Psoas muscle (tissue), 8 donors: ENCODE measurements around the gene ZNF451. TPM values are rescaled to one million over a fixed set of nuclear protein-coding genes. Genes with fewer than 3 reads are reported as not detected.

Experiments
- ATAC-seq, 4 donors: fragments of 200-7000 bp; cut with Tn5 transposase; one replicate each; pipeline ENCODE4 v1.9.1; 2020; ENCODE audit warnings: moderate library complexity in 3 of 4, mild to moderate bottlenecking in 2 of 4
- DNase-seq, 2 donors: peaks; one replicate each; pipeline ENCODE4 v3.0.0-alpha.2; 2020
- H3K27ac ChIP-seq: fragments of 200-600 bp; one replicate; pipeline ENCODE4 v1.8.0; 2022
- H3K27me3 ChIP-seq, 3 donors: fragments of 200-600 bp in 1 of 3; one replicate each; pipeline versions ENCODE4 v1.6.1 to v1.8.0; 2013 to 2022; ENCODE audit warnings: low read length in 2 of 3, mild to moderate bottlenecking in 2 of 3, moderate library complexity in 1 of 3; ENCODE audit not compliant: insufficient read depth in 3 of 3
- H3K36me3 ChIP-seq, 2 donors: fragments of 200-600 bp in 1 of 2; one replicate each; pipeline versions ENCODE4 v1.6.1 to v1.8.0; 2013 to 2022; ENCODE audit warnings: low read depth in 1 of 2, mild to moderate bottlenecking in 1 of 2, moderate library complexity in 1 of 2; ENCODE audit not compliant: insufficient read depth in 1 of 2
- H3K4me1 ChIP-seq: fragments of 200-600 bp; one replicate; pipeline ENCODE4 v1.8.0; 2022
- H3K4me3 ChIP-seq: fragments of 200-600 bp; one replicate; pipeline ENCODE4 v1.8.0; 2022; ENCODE audit warnings: mild to moderate bottlenecking
- H3K9me3 ChIP-seq: fragments of 200-600 bp; one replicate; pipeline ENCODE4 v1.8.0; 2022
- whole genome bisulfite sequencing, 3 donors: extraction: QIAGEN DNeasy Blood & Tissue Kit; methylation state at CpG; one replicate each; pipeline versions ENCODE4 v1.1.6 to v1.1.7; 2013; 5-methylcytosine and 5-hydroxymethylcytosine counted together
- intact Hi-C, 2 donors: fragments of 100-400 bp; cut with DNase I; formaldehyde crosslinking; loops; one replicate each; pipeline versions ENCODE4 v1.11.0 to v1.14.2; 2022
- polyA plus RNA-seq, 3 donors: library from polyadenylated mRNA; stranded (reverse); fragments of 200-250 nt; gene quantifications; one replicate each; pipeline ENCODE4 v1.2.3, GENCODE V29; 2013
- total RNA-seq, 4 donors: library from RNA; stranded (reverse); fragmentation: NEBNext Ultra II Directional in 2 of 4; extraction: Animal tissue kit (Norgen Biotek cat#: 25700) in 2 of 4; gene quantifications; one replicate each; pipeline versions ENCODE4 v1.2.1 to v1.2.4, GENCODE V29; 2021 to 2023
- TF ChIP-seq, protein P1 (sequence below): fragments of 200-600 bp; IDR thresholded peaks from one replicate; pipeline ENCODE4 v1.8.0; 2022; ENCODE audit warnings: antibody characterized with exemption
- donor health status: healthy with polysubstance abuse.
- donor health status: DM: no; HTN: no; CAD: no; lungs with moderate emphysema.
- donor health status: Bipolar disorder and iron deficiency.
- donor health status: healthy.
- donor health status: DM: yes; HTN: yes; CAD: no.
- donor health status: DM: no; HTN: no; CAD: no.
- donor health status: DM: no; HTN: no; CAD: no.
- donor health status: DM: yes; HTN: yes; CAD: no.

The ZNF451 gene
- total and polyA plus RNA-seq, 7 donors = 6.3 to 27.6 (median 20.4) TPM

- H3K4me1 ChIP-seq = no peaks in the 10 kb centered on the region
- TF ChIP-seq, protein P1, sequence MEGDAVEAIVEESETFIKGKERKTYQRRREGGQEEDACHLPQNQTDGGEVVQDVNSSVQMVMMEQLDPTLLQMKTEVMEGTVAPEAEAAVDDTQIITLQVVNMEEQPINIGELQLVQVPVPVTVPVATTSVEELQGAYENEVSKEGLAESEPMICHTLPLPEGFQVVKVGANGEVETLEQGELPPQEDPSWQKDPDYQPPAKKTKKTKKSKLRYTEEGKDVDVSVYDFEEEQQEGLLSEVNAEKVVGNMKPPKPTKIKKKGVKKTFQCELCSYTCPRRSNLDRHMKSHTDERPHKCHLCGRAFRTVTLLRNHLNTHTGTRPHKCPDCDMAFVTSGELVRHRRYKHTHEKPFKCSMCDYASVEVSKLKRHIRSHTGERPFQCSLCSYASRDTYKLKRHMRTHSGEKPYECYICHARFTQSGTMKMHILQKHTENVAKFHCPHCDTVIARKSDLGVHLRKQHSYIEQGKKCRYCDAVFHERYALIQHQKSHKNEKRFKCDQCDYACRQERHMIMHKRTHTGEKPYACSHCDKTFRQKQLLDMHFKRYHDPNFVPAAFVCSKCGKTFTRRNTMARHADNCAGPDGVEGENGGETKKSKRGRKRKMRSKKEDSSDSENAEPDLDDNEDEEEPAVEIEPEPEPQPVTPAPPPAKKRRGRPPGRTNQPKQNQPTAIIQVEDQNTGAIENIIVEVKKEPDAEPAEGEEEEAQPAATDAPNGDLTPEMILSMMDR = no peak
- 94 to 98% (median 96%) methylated on average over 2 of the region's 2 CpGs for WGBS, 3 donors
- H3K27me3 ChIP-seq = no peaks in the 10 kb centered on the region
- H3K36me3 ChIP-seq = peaks cover 0 to 65% of the 10 kb centered on the region in 2 donors
- no peaks in the 10 kb centered on the region for H3K9me3 ChIP-seq
- H3K4me3 ChIP-seq = no peak overlapping the region
- H3K27ac ChIP-seq = no peak overlapping the region
- intact Hi-C loops = no loop called here
- DNase-seq (no peak), ATAC-seq (no peak)
These were observed 47.4 kb downstream of the ZNF451 start for GRCh38 chr6:57137350-57137749.

DNA sequence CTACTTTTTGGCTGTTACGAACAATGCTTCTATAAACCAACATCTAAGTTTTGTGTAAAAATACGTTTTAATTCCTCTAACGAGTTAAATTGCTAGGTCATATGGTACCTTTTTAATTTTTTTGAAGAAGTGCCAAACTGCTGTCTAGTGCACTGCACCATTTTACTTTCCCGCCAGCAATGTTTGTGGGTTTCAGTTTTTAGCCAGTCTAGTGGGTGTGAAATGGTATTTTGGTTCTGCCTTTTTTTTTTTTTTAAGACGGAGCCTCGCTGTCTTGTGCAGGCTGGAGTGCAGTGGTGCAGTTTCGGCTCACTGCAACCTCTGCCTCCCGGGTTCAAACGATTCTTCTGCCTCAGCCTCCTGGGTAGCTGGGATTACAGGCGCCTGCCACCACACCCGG, 48.0 kb downstream of the ZNF451 start:
- intact Hi-C loops = no loop called here
- Histone ChIP-seq H3K27ac (no peak overlapping the region), H3K36me3 (peaks cover 0 to 70% of the 10 kb centered on the region in 2 donors), H3K9me3 (no peaks in the 10 kb centered on the region), H3K27me3 (no peaks in the 10 kb centered on the region), H3K4me1 (no peaks in the 10 kb centered on the region), H3K4me3 (no peak overlapping the region)
- TF ChIP-seq, protein P1 = no peak
- ATAC-seq (no peak), DNase-seq (no peak)
- 97% methylated on average over 11 of the region's 11 CpGs for WGBS, 3 donors

DNA sequence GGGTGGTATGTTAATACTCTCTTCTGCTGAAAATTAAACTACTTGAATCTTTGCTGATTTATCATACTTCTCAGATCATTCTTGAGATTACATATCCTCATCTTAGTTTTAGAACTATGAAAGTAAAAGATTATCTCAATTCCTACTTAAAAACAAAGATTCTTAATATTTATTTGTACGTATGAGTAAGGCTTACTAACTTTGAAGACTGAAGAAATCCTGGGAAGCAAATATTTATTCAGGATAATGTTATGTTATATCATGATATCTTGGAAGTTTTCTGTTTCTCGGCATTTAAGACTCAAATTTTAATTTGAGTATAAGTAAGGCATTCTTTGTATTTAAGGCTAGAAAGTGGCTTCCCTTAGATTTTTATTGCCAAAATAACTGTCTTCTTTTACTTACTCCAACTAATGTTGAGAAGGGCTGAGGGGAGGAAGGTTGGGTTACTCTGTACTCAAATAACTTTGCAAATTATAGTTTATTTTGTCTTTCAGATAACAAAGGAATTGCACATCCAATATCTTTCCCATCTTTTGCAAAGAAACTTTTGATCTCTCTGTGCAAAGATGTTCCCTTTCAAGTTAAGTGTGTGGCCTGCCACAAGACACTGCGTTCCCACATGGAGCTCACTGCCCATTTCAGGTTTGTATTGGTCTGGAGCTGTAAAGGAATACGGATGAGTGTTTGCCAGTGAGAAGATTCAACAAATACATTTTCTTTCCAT, 51.6 kb downstream of the ZNF451 start:
- TF ChIP-seq, protein P1 = no peak
- WGBS, 3 donors = 96 to 97% (median 97%) methylated on average over 4 of the region's 4 CpGs
- Histone ChIP-seq H3K4me1 (no peaks in the 10 kb centered on the region), H3K27ac (no peak overlapping the region), H3K36me3 (peaks cover 0 to 61% of the 10 kb centered on the region in 2 donors), H3K4me3 (no peak overlapping the region), H3K27me3 (no peaks in the 10 kb centered on the region), H3K9me3 (no peaks in the 10 kb centered on the region)
- DNase-seq (no peak), ATAC-seq (no peak)
- intact Hi-C loops = no loop called here

DNA sequence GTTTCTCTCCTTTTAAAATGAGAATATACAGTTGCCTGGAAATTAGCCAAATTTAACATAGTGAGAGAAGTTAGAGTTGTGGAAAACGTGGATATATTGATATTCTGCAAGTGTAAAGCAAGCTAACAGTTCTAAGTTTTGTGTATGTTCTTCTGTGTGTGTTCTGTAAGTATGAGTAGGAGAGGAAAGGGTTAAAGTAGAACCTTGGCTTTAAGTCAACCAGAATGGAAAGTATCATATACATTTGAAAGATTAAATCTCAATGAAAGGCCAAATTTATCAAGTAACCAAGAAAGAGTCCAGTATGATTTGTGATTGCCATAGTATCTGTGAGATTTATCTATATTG, 52.2 kb downstream of the ZNF451 start:
- 85 to 92% (median 90%) methylated on average over 1 of the region's 1 CpG for WGBS, 3 donors
- H3K27ac ChIP-seq = no peak overlapping the region
- no peaks in the 10 kb centered on the region for H3K4me1 ChIP-seq
- DNase-seq = no peak
- H3K4me3 ChIP-seq = no peak overlapping the region
- peaks cover 0 to 61% of the 10 kb centered on the region in 2 donors for H3K36me3 ChIP-seq
- H3K27me3 ChIP-seq = no peaks in the 10 kb centered on the region
- TF ChIP-seq, protein P1 = no peak
- H3K9me3 ChIP-seq = no peaks in the 10 kb centered on the region
- intact Hi-C loops = no loop called here
- ATAC-seq = no peak

DNA sequence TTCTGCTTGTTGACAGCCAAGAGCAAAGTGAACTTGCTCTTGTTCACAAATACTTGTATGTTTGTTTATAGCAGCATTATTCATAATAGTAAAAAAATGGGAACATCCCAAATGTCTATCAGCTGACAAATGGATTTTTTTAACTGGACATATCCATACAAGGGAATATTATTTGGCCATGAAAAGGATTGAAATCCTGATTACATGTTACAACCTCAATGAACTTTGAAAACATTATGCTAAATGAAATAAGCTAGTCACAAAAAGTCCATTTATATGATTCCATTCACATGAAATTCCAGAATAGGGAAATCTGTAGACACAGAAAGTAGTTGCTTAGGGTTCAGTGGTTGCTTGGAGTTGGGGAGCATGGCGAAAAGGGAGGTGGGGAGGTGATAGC, 53.7 kb downstream of the ZNF451 start:
- no peaks in the 10 kb centered on the region for H3K9me3 ChIP-seq
- H3K27me3 ChIP-seq = no peaks in the 10 kb centered on the region
- H3K4me3 ChIP-seq = no peak overlapping the region
- intact Hi-C loops = no loop called here
- ATAC-seq (no peak), DNase-seq (no peak)
- WGBS, 3 donors = 98 to 100% (median 100%) methylated on average over 1 of the region's 1 CpG
- no peak overlapping the region for H3K27ac ChIP-seq
- peaks cover 0 to 69% of the 10 kb centered on the region in 2 donors for H3K36me3 ChIP-seq
- no peaks in the 10 kb centered on the region for H3K4me1 ChIP-seq
- TF ChIP-seq, protein P1 = no peak
